Glutamatergic neuron (in vitro differentiated cells): Measurements from ENCODE around the gene CYP2W1. TPM values are rescaled to one million over a fixed set of nuclear protein-coding genes. Genes with fewer than 3 reads are reported as not detected.

Experiments
- DNase-seq: peaks from one replicate; pipeline ENCODE4 v3.0.0; 2022
- H3K27ac Mint-ChIP-seq: one replicate; pipeline ENCODE4 v1.8.0; 2020; ENCODE audit warnings: mild to moderate bottlenecking, mixed read lengths, inconsistent platforms; ENCODE audit not compliant: unreplicated experiment
- H3K27me3 Mint-ChIP-seq: one replicate; pipeline ENCODE4 v1.8.0; 2020; ENCODE audit warnings: mild to moderate bottlenecking, moderate library complexity, mixed read lengths, inconsistent platforms; ENCODE audit not compliant: unreplicated experiment
- H3K36me3 Mint-ChIP-seq: one replicate; pipeline ENCODE4 v1.8.0; 2020; ENCODE audit warnings: mild to moderate bottlenecking, mixed read lengths, inconsistent platforms; ENCODE audit not compliant: unreplicated experiment
- H3K4me1 Mint-ChIP-seq: one replicate; pipeline ENCODE4 v1.8.0; 2020; ENCODE audit warnings: mild to moderate bottlenecking, low read depth, mixed read lengths, inconsistent platforms; ENCODE audit not compliant: unreplicated experiment
- H3K4me3 Mint-ChIP-seq: one replicate; pipeline ENCODE4 v1.8.0; 2020; ENCODE audit warnings: mild to moderate bottlenecking, mixed read lengths, inconsistent platforms; ENCODE audit not compliant: unreplicated experiment
- H3K9me3 Mint-ChIP-seq: one replicate; pipeline ENCODE4 v1.8.0; 2020; ENCODE audit warnings: mild to moderate bottlenecking, moderate library complexity, mixed read lengths, inconsistent platforms; ENCODE audit not compliant: unreplicated experiment
- total RNA-seq: library from RNA; stranded (reverse); fragmentation: NEBNext Ultra II Directional; extraction: Animal tissue kit (Norgen Biotek cat#: 25700); gene quantifications from one replicate; pipeline ENCODE4 v1.2.1, GENCODE V29; 2021; ENCODE audit not compliant: unreplicated experiment
- TF ChIP-seq, protein P1 (sequence below): fragments of 200-600 bp; sonication (generic); IDR thresholded peaks from one replicate; pipeline ENCODE4 v1.5.0; 2021; ENCODE audit not compliant: partially characterized antibody, unreplicated experiment

CYP2W1 gene
- total RNA-seq, 1 donor from 2014 or later, result 1.3 TPM

DNA sequence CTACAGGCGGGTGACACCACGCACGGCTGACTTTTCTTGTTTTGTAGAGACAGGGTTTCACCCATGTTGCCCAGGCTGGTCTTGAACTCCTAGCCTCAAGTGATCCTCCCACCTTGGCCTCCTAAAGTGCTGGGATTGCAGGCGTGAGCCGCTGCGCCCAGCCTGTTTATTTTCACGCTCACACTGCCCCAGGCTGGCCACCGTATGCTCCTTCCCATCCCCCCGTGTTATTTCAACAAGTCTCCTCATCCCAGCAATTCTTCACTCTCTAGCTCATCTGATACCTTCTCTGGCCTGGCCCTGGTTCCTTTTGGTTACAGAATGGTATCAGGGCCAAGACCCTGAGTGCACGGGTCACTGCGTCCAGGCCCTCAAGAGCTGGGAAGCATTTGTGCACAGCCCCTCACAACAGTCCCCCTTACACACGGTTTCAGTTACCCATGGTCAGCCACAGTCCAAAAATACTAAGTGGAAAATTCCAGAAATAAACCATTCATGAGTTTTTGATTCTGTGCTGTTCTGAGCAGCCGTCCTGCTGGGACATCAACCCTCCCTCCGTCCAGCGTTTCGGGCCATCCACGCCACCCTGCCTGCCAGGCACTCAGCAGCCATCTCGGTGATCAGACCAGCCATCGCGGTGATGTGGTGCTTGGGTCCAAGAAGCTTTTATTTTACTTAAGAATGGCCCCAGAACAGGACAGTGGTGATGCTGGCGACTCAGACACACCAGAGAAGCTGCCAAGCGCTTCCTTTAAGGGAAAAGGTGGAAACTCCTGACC, 16.5 kb upstream of the CYP2W1 start:
- no peak for DNase-seq
- TF ChIP-seq, protein P1, sequence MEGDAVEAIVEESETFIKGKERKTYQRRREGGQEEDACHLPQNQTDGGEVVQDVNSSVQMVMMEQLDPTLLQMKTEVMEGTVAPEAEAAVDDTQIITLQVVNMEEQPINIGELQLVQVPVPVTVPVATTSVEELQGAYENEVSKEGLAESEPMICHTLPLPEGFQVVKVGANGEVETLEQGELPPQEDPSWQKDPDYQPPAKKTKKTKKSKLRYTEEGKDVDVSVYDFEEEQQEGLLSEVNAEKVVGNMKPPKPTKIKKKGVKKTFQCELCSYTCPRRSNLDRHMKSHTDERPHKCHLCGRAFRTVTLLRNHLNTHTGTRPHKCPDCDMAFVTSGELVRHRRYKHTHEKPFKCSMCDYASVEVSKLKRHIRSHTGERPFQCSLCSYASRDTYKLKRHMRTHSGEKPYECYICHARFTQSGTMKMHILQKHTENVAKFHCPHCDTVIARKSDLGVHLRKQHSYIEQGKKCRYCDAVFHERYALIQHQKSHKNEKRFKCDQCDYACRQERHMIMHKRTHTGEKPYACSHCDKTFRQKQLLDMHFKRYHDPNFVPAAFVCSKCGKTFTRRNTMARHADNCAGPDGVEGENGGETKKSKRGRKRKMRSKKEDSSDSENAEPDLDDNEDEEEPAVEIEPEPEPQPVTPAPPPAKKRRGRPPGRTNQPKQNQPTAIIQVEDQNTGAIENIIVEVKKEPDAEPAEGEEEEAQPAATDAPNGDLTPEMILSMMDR, result no peak
- H3K27ac Mint-ChIP-seq, result peak overlapping the region; percentile 62
- H3K27me3 Mint-ChIP-seq, result peaks cover 8% of the 10 kb centered on the region
- H3K4me1 Mint-ChIP-seq, result peaks cover 28% of the 10 kb centered on the region
- H3K36me3 Mint-ChIP-seq, result no peaks in the 10 kb centered on the region
- H3K4me3 Mint-ChIP-seq, result no peak overlapping the region
- peaks cover 10% of the 10 kb centered on the region for H3K9me3 Mint-ChIP-seq

DNA sequence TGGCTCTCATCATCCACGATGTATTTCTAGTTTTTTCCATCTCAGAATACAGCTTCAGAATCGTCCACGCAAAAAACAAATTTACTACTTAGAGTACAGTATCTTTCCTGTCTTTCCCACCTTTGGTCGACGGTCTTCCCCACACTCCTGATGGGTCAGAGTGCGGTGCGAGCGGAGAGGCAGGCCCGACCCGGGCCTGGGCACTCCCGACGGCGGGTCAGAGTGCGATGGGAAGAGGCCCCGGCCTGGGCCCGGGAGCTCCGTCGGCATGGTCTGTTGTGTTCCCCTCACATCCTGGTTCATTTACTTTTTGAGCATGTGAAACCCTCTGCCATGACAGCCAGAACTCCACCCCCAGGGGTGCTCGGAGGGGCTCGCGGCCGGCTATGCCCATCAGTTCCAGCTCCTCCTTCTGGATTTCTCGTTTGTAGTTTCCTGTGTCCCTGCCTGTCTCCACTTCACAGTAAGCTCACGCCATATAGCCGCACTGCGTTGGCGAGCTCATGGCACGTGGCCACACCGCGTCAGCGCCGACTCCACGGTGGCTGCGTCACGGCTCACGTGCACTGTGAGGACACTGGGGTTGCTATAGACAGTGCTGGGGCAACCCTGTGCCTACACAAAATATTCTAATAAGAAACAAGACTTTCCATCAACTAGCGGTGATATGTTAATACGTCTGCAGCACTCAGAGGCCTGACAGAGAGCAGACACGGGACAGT, 15.5 kb upstream of the CYP2W1 start:
- H3K36me3 Mint-ChIP-seq, result no peaks in the 10 kb centered on the region
- H3K27ac Mint-ChIP-seq, result no peak overlapping the region
- H3K4me3 Mint-ChIP-seq, result no peak overlapping the region

DNA sequence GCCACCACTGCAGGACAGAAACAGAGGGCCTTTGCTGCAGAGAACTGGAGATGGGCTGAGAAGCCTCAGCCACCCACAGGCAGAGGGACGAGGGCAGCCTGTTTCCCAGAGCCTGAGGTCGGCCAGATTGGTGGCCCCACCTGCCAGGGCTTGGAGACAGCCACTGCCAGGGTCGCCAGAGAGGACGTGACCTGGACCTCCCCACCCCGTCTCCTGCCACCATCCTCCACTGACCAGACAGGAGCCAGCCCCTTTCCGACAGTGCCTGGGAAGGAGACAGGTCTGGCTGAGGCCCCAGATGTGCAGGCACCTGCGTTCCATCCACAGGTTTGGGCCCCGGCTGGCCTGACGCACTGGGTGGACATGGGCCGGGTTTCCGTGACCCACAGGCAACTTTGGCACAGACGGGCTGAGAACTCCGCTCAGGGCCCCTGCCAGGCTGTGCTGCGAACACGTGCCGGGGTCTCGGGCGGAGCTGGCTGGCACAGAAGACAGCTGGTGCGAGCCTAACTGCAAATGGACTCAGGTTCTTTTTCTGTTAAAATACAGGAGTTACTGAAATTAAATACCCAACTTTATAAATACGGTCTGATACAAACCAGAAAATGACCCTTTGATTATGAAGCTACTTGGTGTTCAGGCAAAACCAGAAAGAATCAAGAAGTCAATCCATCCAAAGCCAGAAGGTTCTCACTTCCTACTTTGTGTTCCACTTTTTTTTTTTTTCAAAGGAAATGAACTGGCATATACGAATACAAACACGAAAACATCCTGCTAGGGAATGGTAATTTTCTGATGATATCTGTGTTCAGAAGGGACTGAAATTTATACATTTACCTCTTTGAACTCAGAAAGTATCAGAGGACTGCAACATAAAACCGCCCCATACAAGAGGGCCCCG, 14.5 kb upstream of the CYP2W1 start:
- peaks cover 32% of the 10 kb centered on the region for H3K4me1 Mint-ChIP-seq
- H3K27me3 Mint-ChIP-seq, result peaks cover 8% of the 10 kb centered on the region
- no peak overlapping the region for H3K27ac Mint-ChIP-seq
- peaks cover 6% of the 10 kb centered on the region for H3K9me3 Mint-ChIP-seq
- no peak for DNase-seq
- no peak overlapping the region for H3K4me3 Mint-ChIP-seq
- TF ChIP-seq, protein P1, result no peak
- H3K36me3 Mint-ChIP-seq, result no peaks in the 10 kb centered on the region

More for the DNA sequence above, 15.5 kb upstream of the CYP2W1 start:
- Mint-ChIP-seq H3K27me3 (peaks cover 8% of the 10 kb centered on the region), H3K9me3 (peaks cover 6% of the 10 kb centered on the region), H3K4me1 (peaks cover 32% of the 10 kb centered on the region)
- DNase-seq, result no peak
- TF ChIP-seq, protein P1, result no peak

DNA sequence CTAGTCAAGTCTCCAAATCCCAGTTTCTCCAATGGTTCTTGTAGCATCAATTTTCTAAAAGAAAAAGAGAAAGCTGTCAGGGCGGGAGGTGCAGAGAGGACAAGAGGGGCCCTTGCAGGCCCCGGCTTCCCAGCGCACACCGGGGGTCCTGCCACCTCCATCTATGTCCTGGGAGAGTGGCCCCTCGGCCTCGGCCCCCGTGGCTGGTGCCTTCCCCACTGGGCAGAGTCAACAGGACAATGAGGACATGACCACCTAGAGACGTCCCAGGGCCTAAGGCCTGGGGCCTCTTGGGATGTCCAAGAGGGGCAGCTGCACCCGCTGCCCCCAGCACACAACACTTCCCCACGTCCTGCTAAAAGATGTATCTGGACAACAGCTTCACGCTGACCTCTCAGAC, 13.6 kb upstream of the CYP2W1 start:
- Mint-ChIP-seq H3K9me3 (peaks cover 9% of the 10 kb centered on the region), H3K4me1 (peaks cover 34% of the 10 kb centered on the region), H3K27ac (peak overlapping the region; percentile 43), H3K36me3 (no peaks in the 10 kb centered on the region), H3K4me3 (no peak overlapping the region), H3K27me3 (peaks cover 8% of the 10 kb centered on the region)
- TF ChIP-seq, protein P1, result no peak
- no peak for DNase-seq
